Coronary artery (tissue), 2 donors: ENCODE measurements around the gene TENT5A.

ENCODE experiments used
- DNase-seq: peaks from one replicate; pipeline ENCODE4 v3.0.0-alpha.2; 2017; ENCODE audit warnings: low spot score
- H3K27ac ChIP-seq, 2 donors: fragments of 200-600 bp; sonication (generic); one replicate each; pipeline ENCODE4 v1.5.1; 2016 to 2019
- H3K4me3 ChIP-seq: fragments of 200-600 bp; sonication (generic); 2 replicates; pipeline ENCODE4 v1.5.1; 2016; ENCODE audit warnings: mild to moderate bottlenecking, moderate library complexity
- CTCF ChIP-seq: fragments of 200-600 bp; sonication (generic); IDR thresholded peaks from one replicate; pipeline ENCODE4 v1.5.1; 2019; ENCODE audit warnings: antibody characterized with exemption

TENT5A gene

GRCh38 chr6:81722506-81723223 is 29.8 kb downstream of the TENT5A start:
- no peak for TF ChIP-seq CTCF
- Histone ChIP-seq H3K4me3 (no peak overlapping the region), H3K27ac (no peak overlapping the region)
- DNase-seq = no peak

- TF ChIP-seq CTCF = no peak
- H3K4me3 ChIP-seq = no peak overlapping the region
- DNase-seq = no peak
- no peak overlapping the region for H3K27ac ChIP-seq
Measured at GRCh38 chr6:81720427-81720826, 32.1 kb downstream of the TENT5A start.

DNA sequence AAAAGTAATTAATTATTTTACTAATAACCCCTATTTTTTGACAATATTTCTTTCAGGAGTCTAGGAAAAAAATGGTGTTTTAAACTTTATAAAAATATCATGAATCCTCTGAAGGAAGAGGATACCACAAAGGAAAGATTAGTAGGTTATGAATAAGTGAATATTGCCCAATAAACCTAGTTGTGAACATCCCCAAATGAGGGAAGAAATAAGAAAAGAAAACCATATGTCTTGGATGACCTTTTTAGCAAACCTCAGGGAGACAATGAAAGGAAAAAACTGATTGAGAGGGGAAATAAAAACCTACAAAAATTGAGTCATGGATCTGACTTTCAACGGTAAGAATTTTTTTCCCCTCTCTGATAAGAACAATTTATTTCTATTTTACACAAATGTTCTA is 34.4 kb downstream of the TENT5A start:
- TF ChIP-seq CTCF = no peak
- no peak for DNase-seq
- Histone ChIP-seq H3K4me3 (no peak overlapping the region), H3K27ac (no peak overlapping the region)

DNA sequence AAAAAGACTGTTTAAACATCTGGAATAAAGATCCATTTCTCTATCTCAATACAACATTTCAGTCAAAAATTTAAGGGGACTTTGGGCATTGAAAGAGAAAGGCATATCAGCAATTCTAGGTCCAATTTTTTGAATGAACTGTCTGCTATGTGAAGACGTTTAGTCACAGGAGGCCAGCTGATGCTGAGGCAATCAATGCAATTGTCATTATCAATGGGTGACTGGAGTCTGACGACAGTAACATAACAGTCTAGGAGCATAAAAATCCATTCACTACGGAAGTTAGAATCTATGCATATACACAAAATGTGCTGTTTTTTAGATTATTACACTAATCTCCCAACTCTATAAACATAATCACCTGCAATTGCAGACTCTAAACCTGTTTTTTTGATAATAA is 37.8 kb downstream of the TENT5A start:
- no peak overlapping the region for H3K27ac ChIP-seq
- no peak for TF ChIP-seq CTCF
- DNase-seq = no peak
- H3K4me3 ChIP-seq = no peak overlapping the region

DNA sequence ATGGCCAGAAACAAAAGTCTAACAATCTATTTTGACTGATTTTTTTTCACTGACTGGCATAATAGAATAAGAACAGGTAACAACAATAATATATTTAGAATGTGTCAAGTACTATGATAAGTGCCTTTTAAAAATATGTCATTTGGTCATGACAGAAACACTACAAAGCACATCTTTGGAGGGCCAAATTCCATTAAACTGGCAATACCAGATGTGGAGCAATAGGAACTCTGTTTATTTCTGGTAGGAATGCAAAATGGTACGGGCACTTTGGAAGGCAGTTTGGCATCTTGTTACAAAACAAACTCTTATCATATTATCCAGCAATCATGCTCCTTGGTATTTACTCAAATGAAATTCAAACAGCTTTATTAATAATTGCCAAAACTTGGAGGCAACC is 39.3 kb downstream of the TENT5A start:
- Histone ChIP-seq H3K27ac (no peak overlapping the region), H3K4me3 (no peak overlapping the region)
- DNase-seq = no peak
- no peak for TF ChIP-seq CTCF

GRCh38 chr6:81708113-81708699 is 44.3 kb downstream of the TENT5A start:
- no peak for TF ChIP-seq CTCF
- no peak overlapping the region for H3K4me3 ChIP-seq
- DNase-seq = no peak
- H3K27ac ChIP-seq = no peak overlapping the region

GRCh38 chr6:81704700-81705099 is 47.8 kb downstream of the TENT5A start:
- H3K4me3 ChIP-seq = no peak overlapping the region
- no peak overlapping the region for H3K27ac ChIP-seq
- no peak for TF ChIP-seq CTCF
- DNase-seq = no peak
